NCI-H345 treated with DMSO at 0.1 percent for 48 hours (cell line): ENCODE results near the gene SSBP4.
A peak's percentile ranks its signal among the peaks of the same experiment; 100 is the strongest.
"Not testable (repeated sequence)": the region's sequence is repeated elsewhere in the genome, so short reads cannot be mapped to it uniquely, and the experiment has no call there.

Source experiments
- DNase-seq: peaks from one replicate; lab custom pipeline; 2025; ENCODE audit not compliant: unreplicated experiment; lab: John Stamatoyannopoulos, UW

The SSBP4 gene

DNA sequence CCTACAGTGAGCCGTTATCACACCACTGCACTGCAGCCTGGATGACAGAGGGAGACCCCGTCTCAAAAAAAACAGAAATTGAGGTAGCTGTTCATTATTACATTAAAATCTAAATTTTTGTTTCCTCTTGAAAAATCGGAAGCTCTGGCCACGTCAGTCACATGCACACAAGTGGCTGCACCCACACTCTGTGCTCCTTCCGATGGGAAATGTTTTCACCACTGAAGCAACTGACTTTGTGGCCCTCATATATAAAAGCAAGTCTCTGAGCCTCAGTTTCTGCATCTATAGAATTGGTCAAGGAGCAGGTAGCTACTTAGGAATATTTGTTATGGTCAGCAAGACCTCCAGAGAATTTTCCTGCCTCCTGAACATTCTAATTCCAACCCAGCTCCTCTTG, 26.3 kb upstream of the SSBP4 start:
- no peak for DNase-seq

DNA sequence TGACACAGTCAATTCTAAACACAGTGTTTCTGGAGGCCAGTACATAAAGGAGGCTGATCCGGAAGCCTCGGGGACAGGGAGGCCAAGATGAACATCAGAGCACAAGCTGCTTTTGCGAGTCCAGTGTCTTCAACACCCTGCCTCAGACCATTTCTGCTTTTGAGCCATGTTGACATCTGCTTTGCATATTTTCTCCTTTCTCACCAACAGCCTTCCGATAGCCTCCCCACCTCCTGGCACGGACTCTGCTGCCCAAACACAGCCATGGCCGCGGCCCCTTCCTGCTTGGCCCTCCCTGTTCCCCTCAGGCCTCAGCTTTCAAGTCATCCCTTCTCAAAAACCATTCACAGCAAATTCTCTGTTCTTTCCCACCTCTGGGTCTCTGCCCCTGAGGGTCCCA, 25.4 kb upstream of the SSBP4 start:
- no peak for DNase-seq

DNA sequence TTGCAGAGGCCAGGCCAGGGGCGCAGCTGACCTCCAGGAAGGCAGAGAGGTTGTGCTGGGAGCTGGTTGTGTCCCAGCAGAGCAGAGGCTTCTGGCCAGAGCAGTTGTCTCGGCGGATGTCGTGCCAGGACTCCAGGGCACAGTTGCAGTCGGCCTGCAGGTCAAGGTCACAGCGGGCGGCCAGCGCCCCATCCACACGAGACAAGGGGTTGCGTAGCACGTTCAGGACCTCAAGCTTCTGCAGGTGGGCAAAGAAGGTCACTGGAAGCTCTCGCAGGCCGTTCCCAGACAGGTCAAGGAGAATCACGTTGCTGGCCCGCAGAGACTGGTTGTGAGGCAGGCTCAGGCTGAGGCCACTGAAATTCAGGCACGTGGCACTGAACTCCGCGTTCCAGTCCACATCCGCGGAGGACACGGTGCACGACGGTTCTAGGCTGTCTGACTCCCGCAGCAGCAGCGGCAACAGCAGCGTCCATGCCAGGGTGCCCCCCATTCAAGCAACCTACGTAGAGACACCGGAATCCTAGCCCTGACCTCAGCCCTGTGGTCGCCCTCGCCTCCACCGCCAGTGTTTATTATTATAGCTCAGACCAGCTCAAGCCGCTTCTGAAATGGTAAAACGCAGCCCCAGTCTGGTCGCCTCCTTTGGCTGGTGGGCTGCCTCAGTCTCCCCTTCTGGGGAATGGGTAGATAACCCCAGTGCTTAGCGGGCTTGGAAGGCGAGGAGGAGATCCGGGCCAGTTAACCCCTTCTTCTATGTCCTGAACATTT, 22.5 kb upstream of the SSBP4 start:
- no peak for DNase-seq

DNA sequence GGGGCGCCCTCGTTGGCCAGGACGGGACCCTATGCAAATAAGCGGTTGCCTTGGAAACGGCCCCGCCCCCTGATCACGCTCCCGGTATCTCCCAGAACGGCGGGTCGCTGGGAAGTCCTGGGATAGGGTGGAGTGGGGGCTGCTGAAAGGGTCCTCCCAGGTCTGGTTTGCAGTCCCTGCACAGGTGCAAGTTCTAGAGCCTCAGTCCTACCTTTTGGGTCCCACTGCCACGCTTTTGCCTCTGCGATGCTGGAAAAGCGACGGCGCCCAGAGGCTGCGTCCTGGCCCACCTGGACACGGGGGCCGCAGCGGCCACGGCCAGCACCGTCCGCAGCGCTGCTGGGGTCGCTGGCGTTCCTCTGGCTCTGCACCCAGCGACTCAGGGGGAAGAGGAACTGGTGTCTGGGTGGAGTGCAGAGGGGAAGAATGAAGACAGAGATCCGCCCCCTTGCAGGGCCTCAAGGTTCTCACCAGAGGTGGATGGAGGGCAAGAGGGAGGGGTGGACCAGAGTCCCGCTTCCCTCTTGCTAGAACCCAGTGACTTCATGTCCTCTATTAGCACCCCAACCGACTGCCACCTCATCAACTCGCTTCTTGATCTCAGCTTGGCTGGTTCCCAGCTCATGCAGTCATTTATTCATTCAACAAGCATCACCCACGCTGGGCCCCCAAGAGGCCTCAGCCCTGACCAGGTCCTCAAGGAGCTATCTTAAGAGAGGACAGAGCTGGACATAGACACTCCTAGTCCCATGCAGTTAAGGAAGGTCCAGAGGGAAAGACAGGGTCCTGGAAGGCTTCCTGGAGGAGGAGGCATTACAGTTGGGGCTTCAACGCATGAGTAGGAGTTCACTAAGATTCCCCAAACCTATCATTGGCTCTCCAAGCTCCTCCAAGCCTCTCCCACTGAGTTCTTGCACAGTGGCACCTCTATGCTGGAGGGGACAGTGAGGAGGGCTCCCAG, 21.7 kb upstream of the SSBP4 start, which contains the start of gene LRRC25:
LRRC25 (minus strand) TSS at position 381 of the 961 bp plus-strand sequence. CDS start 659 bp downstream, outside the sequence.
- no peak for DNase-seq

DNA sequence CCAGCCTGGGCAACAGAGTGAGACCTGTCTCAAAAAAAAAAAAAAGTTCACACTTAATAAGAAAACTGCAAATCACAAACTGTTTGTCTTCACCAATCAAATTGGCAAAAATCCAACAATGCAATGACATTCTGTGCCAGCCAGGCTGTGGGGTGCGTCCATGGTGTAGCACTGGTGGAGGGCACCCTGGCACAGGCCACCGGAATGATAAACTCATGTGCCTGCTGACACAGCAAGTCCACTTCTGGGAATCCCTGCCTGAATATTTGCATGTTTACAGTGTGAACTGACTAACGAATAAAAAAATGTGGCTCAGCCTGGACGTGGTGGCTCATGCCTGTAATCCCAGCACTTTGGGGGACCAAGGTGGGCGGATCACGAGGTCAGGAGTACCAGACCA, 20.2 kb upstream of the SSBP4 start:
- DNase-seq: no peak

DNA sequence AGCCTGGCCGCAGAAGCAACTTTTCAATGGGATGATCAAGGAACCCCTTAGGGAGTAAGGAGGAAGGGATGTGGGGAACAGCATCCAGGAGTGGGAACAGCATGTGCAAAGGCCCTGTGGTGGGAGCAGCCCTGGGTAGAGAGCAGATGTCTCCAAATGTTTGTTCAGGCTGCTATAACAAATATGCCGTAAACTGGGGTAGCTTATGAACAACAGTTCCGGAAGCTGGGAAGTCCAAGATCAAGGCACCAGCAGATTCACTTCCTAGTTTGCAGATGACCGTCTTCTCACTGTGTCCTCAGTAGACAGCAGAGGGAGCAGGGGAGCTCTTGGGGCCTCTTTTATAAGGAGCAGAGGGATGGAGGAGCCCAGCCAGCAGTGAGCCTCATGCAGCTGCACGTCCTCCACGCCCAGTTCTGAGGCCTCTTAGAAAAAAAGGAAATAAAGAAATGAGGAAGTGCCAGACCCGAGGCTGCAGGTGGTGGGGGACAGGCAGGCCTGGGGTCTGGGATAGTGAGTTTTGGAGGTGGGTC, 17.6 kb upstream of the SSBP4 start:
- no peak for DNase-seq

DNA sequence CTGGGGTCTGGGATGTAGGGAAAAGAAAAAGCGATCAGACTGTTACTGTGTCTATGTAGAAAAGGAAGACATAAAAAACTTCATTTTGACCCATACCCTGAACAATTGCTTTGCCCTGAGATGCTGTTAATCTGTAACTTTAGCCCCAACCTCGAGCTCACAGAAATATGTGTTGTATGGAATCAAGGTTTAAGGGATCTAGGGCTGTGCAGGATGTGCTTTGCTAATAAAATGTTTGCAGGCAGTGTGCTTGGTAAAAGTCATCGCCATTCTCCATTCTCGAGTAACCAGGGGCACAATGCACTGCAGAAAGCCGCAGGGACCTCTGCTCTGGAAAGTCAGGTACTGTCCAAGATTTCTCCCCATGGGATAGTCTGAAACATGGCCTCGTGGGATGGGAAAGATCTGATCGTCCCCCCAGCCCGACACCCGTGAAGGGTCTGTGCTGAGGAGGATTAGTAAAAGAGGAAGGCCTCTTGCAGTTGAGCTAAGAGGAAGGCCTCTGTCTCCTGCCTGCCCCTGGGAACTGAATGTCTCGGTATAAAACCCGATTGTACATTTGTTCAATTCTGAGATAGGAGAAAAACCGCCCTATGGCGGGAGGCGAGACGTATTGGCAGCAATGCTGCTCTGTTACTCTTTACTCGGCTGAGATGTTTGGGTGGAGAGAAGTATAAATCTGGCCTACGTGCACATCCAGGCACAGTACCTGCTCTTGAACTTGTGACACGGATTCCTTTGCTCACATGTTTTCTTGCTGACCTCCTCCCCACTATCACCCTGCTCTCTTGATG, 16.5 kb upstream of the SSBP4 start:
- not testable (repeated sequence) for DNase-seq

DNA sequence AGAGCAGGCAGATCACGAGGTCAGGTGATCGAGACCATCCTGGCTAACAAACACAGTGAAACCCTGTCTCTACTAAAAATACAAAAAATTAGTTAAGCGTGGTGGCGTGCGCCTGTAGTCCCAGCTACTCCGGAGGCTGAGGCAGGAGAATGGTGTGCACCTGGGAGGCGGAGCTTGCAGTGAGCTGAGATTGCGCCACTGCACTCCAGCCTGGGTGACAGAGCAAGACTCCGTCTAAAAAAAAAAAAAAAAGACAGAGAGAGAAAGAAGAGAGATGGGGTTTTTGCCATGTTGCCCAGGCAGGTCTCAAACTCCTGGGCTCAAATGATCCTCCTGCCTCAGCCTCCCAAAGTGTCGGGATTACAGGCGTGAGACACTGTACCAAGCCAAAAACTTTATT, 13.4 kb upstream of the SSBP4 start:
- not testable (repeated sequence) for DNase-seq

DNA sequence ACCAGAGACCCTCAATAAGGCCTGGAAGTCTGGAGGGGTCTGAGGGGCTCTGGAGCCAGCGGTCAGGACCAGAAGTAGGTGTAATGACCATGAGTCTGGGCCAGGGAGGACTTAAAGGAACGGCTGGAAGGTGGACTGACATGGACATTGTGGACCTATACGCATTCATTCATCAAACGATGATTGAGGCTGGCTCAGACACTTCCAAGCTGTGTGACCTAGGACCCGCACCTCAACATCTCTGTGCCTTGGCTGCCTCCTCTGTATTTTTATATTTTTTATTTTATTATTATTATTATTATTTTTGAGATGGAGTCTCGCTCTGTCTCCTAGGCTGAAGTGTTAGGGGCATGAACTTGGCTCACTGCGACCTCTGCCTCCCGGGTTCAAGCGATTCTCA, 12.4 kb upstream of the SSBP4 start:
- DNase-seq: no peak

DNA sequence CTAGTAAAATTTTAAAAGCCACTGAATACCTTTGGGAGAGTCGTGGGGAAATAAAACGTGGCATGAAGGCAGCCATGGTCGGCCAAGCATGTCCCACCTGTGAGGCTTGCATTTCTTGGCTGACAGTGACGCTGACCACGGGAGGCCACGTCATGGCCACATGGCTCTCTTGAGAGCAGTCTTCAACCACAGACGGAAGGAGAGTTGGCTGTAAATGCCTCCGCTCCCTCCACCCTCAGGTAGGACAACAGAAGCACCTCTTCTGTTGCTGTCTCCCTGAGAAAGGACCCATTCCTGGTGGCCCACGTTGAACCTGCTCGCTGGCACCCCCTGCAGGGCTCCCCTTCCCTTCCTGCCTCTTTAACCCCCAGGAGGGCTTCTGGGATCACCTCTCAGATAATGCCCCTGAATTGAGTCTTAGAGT, 11.1 kb upstream of the SSBP4 start:
- DNase-seq: no peak

DNA sequence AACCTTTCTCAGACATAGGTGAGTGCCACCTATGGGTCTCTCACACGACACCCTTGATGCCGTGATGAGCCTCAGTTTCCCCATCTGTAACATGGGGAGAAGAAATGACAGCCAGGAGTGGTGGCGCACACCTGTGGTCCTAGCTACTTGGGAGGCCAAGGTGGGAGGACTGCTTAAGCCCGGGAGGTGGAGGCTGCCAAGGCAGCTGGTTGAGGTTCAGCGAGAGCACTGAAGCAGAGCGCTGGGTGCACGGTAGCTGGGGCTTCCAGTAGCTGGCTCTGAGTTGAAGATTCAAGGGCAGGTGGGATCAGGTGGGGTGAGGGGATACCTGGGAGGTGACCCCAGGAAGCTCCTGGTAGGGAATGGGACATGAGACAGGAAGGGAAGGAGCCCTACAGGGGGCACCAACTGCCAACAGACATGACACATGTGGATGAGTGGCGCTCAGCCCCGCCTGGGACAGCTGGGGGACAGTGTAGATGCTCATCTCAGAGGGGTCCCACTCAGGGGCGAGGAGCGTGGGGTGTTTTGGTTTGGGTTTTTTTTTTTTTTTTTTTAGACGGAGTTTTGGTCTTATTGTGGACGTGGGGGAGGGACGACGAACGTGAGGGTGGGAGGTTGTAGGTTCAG, 6.5 kb upstream of the SSBP4 start:
- DNase-seq: no peak

DNA sequence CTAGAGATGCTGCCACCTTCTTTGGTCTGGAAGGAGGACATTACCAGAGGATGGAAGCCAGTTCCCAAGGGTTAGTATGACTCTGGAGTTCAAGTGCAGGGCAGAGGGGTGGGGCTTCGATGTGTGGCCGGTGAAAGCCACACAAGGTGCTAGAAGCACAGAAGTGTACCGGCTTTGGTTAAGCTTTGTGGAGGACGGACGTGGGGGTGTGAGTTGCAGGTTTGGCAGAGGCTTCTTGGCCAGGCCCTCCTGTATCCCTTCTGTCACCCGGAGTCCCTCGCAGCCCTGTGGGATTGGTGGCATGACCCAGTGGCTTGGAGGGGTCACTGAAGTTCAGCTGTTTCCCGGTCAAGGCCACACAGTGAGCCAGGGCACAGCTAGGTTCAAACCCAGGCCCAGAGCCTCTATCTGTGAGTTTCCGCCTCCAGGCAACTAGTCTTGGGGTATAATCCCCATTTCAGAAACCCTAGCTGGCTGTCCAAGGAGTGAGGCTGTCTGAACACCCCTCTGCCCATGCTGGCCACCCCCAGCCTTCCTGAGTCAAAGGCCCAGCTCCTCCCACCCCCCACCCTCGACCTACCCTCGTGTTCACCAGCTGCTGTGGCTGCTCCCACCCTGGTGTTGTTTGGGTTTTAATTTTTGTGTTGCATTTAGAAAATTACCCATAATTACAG, 4.6 kb upstream of the SSBP4 start:
- DNase-seq: no peak

DNA sequence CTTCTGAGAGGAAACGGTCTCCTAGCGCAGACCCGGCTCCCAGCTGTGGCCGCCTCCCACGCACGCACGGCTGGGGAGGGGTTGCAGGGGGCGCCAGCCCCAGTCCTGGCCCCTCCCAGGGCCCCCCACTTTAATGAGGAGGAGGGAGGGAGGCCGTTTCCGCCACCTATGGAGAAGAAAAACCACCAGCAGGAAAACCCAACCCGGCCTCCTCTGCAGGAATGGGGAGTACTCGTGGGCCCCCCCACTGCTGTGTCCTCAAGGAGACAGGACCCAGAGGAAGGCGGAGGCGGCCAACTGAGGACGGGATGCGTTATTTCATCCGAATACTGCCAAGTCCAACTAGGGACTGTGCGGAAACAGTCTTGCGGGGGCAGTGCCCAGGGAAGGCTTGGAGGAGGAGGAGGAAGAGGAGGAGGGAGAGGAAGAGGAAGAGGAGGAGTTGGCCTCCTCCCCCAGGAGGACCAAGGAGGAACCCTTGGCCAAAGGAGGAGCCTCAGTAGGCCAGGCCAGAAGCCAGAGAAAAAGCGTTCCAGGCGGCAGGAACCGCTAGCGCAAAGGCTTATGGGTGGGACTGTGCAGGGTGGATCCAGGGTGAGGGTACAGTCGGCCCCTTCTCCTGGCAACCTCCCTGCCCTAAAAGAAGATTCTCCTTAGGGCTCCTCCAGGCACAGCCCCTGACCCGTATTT, 3.9 kb upstream of the SSBP4 start:
- no peak for DNase-seq

DNA sequence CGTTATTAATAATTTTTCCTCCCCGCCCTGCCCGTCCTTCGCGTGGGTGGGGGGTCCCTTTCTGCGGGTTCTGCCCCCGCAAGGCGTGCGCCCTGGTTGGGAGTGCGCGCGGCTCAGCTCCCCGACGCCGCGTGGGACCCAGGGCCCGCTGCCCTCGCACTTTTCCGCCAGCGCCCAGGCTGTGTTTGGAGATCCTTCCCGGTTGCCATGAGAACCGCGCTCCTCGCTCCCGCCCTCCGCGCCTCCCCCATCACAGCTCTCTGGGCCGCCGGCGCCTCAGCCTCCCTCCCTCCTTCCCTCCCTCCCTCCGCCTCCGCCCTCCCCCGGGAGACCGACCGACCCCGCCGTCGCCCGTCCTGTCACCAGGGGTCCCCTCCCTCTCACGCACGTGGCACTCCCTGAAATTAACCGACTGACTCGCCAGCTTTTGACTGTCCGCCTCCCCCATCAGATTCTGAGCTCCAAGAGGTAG, 2.4 kb upstream of the SSBP4 start:
- DNase-seq: peak; percentile 28

DNA sequence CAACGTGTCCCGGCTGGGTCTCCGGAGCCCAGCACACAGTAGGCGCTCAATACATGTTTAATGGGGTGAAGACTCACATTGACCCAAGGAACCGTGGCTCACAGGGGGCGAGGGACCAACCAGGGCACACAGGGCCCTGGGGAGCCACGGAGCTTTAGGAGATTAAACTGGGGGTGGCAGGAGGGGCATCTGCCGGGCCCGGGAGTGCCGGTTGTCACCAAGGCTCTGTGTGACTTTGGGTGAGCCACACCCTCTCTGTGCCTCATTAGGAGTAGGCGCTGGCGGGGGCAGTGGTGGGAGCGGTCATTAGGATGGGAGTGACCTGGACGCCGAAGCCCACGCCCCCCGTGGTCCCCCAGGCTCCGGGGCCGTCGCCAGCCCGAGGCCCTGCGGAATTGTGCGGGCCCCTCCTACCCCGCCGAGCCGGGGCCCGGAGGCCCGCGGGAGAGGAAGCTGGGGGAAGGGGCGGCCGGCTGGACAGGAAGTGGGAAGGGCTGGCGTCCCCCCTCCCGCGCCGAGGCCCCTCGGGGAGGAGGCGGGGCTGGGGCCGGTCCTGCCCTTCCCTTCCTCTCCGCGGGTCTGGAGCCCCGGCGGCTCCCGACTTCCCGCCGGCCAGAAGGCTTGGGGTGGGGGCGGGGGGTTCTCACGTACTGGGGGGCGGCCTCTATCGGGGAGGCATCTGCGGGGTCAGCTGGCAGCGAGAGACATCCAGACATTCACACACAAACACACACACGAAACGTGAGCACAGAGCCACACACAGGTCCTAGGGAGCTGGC, 1.8 kb upstream of the SSBP4 start:
- no peak for DNase-seq

DNA sequence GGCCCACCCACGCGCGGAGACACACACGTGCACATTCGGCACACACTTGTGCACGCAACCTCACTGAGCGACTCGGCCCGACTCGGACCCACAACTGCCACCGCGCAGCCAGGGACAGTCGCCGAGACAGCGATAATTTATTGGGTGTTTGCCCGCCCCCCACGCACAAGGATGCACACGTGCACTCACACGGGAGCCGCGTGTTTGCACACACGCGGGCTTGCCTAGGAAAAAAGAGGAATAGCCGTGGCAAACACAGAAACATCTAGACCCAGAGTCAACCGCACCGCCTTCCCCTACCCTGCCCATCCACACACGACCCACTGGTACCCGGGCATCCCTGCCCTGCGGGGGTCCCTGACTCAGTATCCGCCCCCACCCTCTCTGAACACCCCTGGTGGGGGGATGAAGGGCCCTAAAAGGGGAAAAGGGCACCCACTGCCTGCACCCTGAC, 1.1 kb upstream of the SSBP4 start:
- no peak for DNase-seq

DNA sequence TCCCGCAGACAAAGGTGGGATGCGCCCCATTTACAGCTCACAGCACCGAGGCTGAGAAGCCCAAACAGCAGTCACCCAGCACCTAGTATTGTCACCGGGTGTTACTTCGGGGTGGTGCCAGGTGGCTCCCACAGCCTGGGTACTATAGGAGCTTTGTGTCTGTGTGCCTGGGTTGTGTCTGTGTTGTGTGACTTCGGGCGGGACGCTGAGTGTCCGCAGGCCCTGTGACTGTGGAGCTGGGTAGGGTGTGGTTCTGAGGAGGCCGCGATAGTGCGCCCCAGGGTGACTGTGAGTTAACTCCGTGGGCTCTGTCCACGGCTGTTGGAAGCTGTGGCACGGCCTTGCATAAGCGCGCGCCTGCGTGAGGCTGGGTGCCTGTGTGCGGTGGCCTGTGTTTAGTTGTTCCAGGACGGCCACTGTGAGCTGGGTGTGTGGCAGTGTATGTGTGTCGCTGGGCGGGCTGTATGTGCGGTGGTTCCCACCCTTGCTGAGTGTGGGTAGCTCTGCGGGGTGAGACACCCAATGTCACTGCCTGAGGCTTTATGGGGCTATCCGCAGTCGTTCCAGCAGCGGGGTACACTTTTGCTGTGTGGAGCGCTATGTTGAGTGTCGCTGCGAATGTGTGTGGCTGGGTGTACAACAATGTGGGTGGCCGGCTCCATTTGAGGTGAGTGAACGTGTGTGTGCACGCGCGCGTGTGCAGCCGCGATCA, 559 bp upstream of the SSBP4 start:
- no peak for DNase-seq
